Measurements from ENCODE around the gene TCEANC.

TCEANC gene

GRCh38 chrX:13693341-13693961, 40.5 kb downstream of the TCEANC start:
- DNase-seq = no peak

GRCh38 chrX:13694359-13694758, 41.4 kb downstream of the TCEANC start:
- no peak for DNase-seq

GRCh38 chrX:13694983-13695382, 42.0 kb downstream of the TCEANC start:
- no peak for DNase-seq

- no peak for DNase-seq
Measured at GRCh38 chrX:13695601-13696115, 42.7 kb downstream of the TCEANC start.

GRCh38 chrX:13697455-13697854, 44.5 kb downstream of the TCEANC start:
- DNase-seq = no peak

- no peak for DNase-seq
Measured at GRCh38 chrX:13697976-13698375, 45.0 kb downstream of the TCEANC start.

- DNase-seq = no peak
Measured at GRCh38 chrX:13698432-13698831, 45.5 kb downstream of the TCEANC start.

GRCh38 chrX:13699183-13699826, 46.4 kb downstream of the TCEANC start:
- no peak for DNase-seq

- no peak for DNase-seq
Measured at GRCh38 chrX:13700380-13700779, 47.4 kb downstream of the TCEANC start.

- no peak for DNase-seq
Measured at GRCh38 chrX:13702111-13702789, 49.3 kb downstream of the TCEANC start.

GRCh38 chrX:13703135-13703534, 50.2 kb downstream of the TCEANC start:
- DNase-seq = no peak

GRCh38 chrX:13703589-13703988, 50.6 kb downstream of the TCEANC start:
- no peak for DNase-seq

- DNase-seq = no peak
Measured at GRCh38 chrX:13711141-13711540, 58.2 kb downstream of the TCEANC start.
